T-helper 1 cell treated with Interleukin-12 subunit alpha and Interleukin-12 subunit beta and Interleukin-4 antibody, amounts not matched to agents 30 μg/mL and 1 μg/mL, for 36 hours (primary cell): ENCODE results near the gene ADGRV1.

ENCODE experiments used
- H3K27ac Mint-ChIP-seq: one replicate; pipeline ENCODE4 v1.8.0; 2021; ENCODE audit warnings: mild to moderate bottlenecking, mixed read lengths
- H3K27me3 Mint-ChIP-seq: one replicate; pipeline ENCODE4 v1.8.0; 2021; ENCODE audit warnings: low read depth, mixed read lengths
- H3K36me3 Mint-ChIP-seq: one replicate; pipeline ENCODE4 v1.8.0; 2021; ENCODE audit warnings: low read depth, mixed read lengths
- H3K4me1 Mint-ChIP-seq: one replicate; pipeline ENCODE4 v1.8.0; 2021; ENCODE audit warnings: low read depth, mixed read lengths
- H3K4me3 Mint-ChIP-seq: one replicate; pipeline ENCODE4 v1.8.0; 2021; ENCODE audit warnings: mild to moderate bottlenecking, moderate library complexity, mixed read lengths
- H3K9me3 Mint-ChIP-seq: one replicate; pipeline ENCODE4 v1.8.0; 2021; ENCODE audit warnings: mixed read lengths

ADGRV1 gene

GRCh38 chr5:91092859-91093783 is 534.5 kb downstream of the ADGRV1 start:
- Mint-ChIP-seq H3K27ac (no peak overlapping the region), H3K4me1 (no peaks in the 10 kb centered on the region), H3K27me3 (peaks cover 10% of the 10 kb centered on the region), H3K36me3 (no peaks in the 10 kb centered on the region), H3K9me3 (no peaks in the 10 kb centered on the region), H3K4me3 (no peak overlapping the region)

DNA sequence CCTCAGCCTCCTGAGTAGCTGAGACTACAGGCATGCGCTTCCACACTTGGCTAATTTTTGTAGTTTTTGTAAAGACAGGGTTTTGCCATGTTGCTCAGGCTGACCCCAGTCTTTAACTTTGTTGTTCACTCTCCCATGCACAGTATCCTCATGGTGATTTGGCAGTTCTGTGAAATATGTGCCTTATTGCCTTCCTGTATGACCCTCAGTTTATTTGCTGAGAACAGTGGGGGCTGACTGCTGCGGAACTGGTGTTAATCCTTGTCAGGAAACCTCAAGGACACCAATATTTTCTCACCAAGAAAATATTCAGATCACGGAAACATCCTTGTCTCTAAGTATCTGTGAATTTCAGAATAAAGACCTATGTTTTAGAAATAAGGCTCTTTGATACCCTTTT is 536.7 kb downstream of the ADGRV1 start:
- Mint-ChIP-seq H3K36me3 (no peaks in the 10 kb centered on the region), H3K27me3 (peaks cover 13% of the 10 kb centered on the region), H3K4me1 (no peaks in the 10 kb centered on the region), H3K27ac (no peak overlapping the region), H3K9me3 (no peaks in the 10 kb centered on the region), H3K4me3 (no peak overlapping the region)

GRCh38 chr5:91095786-91096385 is 537.3 kb downstream of the ADGRV1 start:
- no peak overlapping the region for H3K27ac Mint-ChIP-seq
- no peaks in the 10 kb centered on the region for H3K4me1 Mint-ChIP-seq
- H3K9me3 Mint-ChIP-seq = no peaks in the 10 kb centered on the region
- peaks cover 15% of the 10 kb centered on the region for H3K27me3 Mint-ChIP-seq
- no peaks in the 10 kb centered on the region for H3K36me3 Mint-ChIP-seq
- H3K4me3 Mint-ChIP-seq = no peak overlapping the region

- Mint-ChIP-seq H3K4me3 (no peak overlapping the region), H3K27ac (no peak overlapping the region), H3K9me3 (no peaks in the 10 kb centered on the region), H3K4me1 (no peaks in the 10 kb centered on the region), H3K36me3 (no peaks in the 10 kb centered on the region), H3K27me3 (peaks cover 19% of the 10 kb centered on the region)
Measured at GRCh38 chr5:91098541-91098940, 539.9 kb downstream of the ADGRV1 start.

GRCh38 chr5:91101600-91102379 is 543.2 kb downstream of the ADGRV1 start:
- Mint-ChIP-seq H3K9me3 (no peaks in the 10 kb centered on the region), H3K27ac (no peak overlapping the region), H3K4me3 (no peak overlapping the region), H3K36me3 (no peaks in the 10 kb centered on the region), H3K4me1 (no peaks in the 10 kb centered on the region), H3K27me3 (peaks cover 15% of the 10 kb centered on the region)

DNA sequence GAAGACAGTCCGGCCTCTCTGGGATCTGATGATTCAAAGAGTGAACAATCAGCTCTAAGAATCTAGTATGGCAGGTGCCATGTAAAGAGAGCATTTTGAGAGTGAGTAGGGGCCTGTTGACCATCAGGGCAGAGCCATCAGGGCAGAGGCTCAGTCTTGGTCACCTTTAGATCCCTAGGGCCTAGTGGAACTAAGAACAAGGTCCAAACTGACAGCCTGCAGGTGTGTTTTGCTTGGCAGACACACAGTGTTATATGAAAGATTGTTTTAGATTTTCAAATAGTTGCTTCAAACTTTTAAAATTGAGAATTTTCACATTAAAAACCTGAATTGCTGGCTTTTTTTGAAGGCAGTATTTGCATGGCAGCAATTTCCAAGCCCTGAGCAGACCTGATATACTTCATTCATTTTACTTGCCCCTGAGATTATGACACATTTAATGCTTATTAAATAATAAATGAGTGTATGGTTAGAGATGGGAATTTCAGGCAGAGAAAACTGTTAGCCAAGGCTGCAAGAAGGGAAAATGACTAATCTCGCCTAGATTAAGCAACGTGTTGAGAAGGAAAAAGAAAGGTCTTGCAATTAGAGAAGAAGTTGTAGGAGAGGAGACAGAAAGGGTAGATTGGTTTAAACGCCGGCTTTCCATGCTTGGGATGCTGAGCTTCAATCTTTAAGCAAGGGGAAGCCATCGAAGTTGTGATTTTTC is 544.9 kb downstream of the ADGRV1 start:
- H3K9me3 Mint-ChIP-seq = no peaks in the 10 kb centered on the region
- no peaks in the 10 kb centered on the region for H3K36me3 Mint-ChIP-seq
- H3K4me1 Mint-ChIP-seq = no peaks in the 10 kb centered on the region
- H3K4me3 Mint-ChIP-seq = no peak overlapping the region
- peaks cover 20% of the 10 kb centered on the region for H3K27me3 Mint-ChIP-seq
- H3K27ac Mint-ChIP-seq = no peak overlapping the region

DNA sequence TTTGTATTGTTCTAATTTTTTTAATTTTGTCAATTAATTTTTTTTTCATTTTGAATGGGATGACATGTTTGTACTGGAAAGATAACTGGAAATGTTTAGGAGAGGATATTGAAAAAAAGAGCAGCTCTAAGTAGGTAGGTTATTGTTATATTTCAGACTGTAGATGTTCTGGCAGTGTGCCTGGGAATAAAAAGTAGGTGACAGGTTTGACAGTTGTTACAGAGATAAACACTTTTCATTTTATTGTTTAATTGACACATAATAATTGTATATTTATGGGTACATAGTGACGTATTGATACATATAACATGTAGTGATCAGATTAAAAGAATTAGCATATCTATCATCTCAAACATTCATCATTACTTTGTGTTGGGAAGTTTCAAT is 545.5 kb downstream of the ADGRV1 start:
- H3K36me3 Mint-ChIP-seq = no peaks in the 10 kb centered on the region
- H3K27me3 Mint-ChIP-seq = peaks cover 20% of the 10 kb centered on the region
- H3K27ac Mint-ChIP-seq = no peak overlapping the region
- H3K4me1 Mint-ChIP-seq = no peaks in the 10 kb centered on the region
- no peak overlapping the region for H3K4me3 Mint-ChIP-seq
- H3K9me3 Mint-ChIP-seq = no peaks in the 10 kb centered on the region

GRCh38 chr5:91106842-91107511 is 548.4 kb downstream of the ADGRV1 start:
- Mint-ChIP-seq H3K27ac (no peak overlapping the region), H3K4me1 (no peaks in the 10 kb centered on the region), H3K9me3 (no peaks in the 10 kb centered on the region), H3K27me3 (peaks cover 11% of the 10 kb centered on the region), H3K4me3 (no peak overlapping the region), H3K36me3 (no peaks in the 10 kb centered on the region)

DNA sequence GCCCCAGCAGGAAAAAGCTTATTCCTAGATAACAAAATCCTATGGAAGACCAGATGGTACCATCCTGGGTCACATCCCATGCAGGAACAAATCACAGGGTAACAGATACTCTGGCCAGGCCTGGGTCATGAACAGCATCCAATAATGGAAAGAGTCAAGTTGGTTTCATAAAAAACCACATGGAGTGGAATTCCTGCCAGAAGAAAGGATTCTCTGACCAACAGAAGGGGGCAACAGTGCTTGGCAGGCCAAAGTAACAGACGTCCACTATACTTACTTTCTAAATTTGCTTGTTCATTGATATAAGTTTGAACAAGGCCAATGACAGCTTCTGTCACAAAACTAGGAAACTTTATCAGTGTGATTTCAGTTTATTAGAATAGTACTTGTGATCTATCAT is 551.0 kb downstream of the ADGRV1 start:
- Mint-ChIP-seq H3K27me3 (peaks cover 16% of the 10 kb centered on the region), H3K4me3 (no peak overlapping the region), H3K36me3 (no peaks in the 10 kb centered on the region), H3K9me3 (no peaks in the 10 kb centered on the region), H3K4me1 (no peaks in the 10 kb centered on the region), H3K27ac (no peak overlapping the region)

DNA sequence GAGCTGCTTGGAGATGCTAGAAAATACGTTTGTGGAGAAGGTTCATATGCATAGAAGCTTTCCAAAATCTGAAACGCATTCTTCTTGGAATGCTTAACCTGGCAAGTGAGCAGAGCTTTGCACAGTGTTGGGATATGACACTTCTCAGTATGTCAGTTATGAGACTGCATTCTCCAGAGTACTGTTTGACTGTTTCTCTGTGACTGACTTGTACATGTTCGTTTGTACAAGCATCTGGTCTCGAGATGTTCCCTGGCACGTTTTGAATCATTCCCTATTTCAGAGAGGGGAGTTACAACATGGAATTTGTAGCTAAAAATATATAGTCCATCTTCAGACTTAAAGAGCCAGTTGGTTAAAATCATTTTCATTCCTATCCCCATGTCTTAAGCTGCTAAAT is 552.1 kb downstream of the ADGRV1 start:
- H3K27me3 Mint-ChIP-seq = peaks cover 19% of the 10 kb centered on the region
- no peaks in the 10 kb centered on the region for H3K4me1 Mint-ChIP-seq
- H3K27ac Mint-ChIP-seq = no peak overlapping the region
- no peaks in the 10 kb centered on the region for H3K9me3 Mint-ChIP-seq
- no peaks in the 10 kb centered on the region for H3K36me3 Mint-ChIP-seq
- H3K4me3 Mint-ChIP-seq = no peak overlapping the region

- H3K9me3 Mint-ChIP-seq = no peaks in the 10 kb centered on the region
- H3K4me3 Mint-ChIP-seq = no peak overlapping the region
- peaks cover 17% of the 10 kb centered on the region for H3K27me3 Mint-ChIP-seq
- H3K27ac Mint-ChIP-seq = no peak overlapping the region
- no peaks in the 10 kb centered on the region for H3K36me3 Mint-ChIP-seq
- no peaks in the 10 kb centered on the region for H3K4me1 Mint-ChIP-seq
Measured at GRCh38 chr5:91111473-91112238, 553.1 kb downstream of the ADGRV1 start.

DNA sequence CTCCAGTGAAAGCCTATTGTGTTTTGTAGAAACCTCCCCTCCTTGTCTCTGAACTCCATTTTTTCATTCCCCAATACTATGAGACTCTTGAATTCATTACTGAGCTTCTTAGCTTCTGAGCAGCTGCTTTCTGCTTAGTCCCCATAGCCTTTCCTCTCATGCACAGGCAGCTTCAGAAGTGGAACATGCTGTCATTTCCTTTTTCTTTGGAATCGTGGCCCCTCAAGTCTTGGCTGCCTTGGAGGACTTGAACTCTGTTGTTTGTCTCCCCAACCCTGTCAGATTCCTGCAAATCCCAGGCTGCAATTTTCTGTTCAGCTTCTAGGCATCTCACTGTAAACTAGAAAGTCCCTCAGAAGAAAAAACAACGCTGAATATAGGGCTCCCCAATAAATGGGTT is 556.1 kb downstream of the ADGRV1 start:
- no peaks in the 10 kb centered on the region for H3K9me3 Mint-ChIP-seq
- no peaks in the 10 kb centered on the region for H3K36me3 Mint-ChIP-seq

DNA sequence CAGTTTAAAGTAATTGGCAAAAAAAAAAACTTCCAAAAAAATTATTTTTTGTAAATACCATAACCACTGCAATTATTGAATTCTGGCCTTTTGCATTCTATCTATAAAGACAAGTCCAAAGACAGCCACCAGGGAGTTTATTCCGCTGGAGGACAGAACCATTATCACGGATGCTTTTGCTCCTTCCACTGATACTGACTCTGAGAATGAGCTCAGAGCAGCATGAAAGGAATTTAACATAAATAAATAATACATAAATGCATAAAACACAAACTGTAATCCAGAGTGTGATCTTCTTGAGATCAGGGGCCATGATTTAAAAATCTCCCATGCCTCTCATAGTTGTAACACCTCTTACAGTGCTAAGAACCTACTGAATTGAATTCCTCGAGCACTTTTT is 559.8 kb downstream of the ADGRV1 start:
- Mint-ChIP-seq H3K9me3 (no peaks in the 10 kb centered on the region), H3K27me3 (peaks cover 4% of the 10 kb centered on the region), H3K4me3 (no peak overlapping the region), H3K36me3 (no peaks in the 10 kb centered on the region), H3K4me1 (no peaks in the 10 kb centered on the region), H3K27ac (no peak overlapping the region)

More for the DNA sequence above, 556.1 kb downstream of the ADGRV1 start:
- H3K27me3 Mint-ChIP-seq = peaks cover 9% of the 10 kb centered on the region
- H3K4me1 Mint-ChIP-seq = no peaks in the 10 kb centered on the region
- H3K4me3 Mint-ChIP-seq = no peak overlapping the region
- no peak overlapping the region for H3K27ac Mint-ChIP-seq
